ENCODE measurements around the gene FOXN3.
"Not testable (repeated sequence)": the region's sequence is repeated elsewhere in the genome, so short reads cannot be mapped to it uniquely, and the experiment has no call there.

Gene FOXN3

GRCh38 chr14:89121968-89122620 is 294.9 kb downstream of the FOXN3 start:
- peak; percentile 36 to 76 (median 67) for DNase-seq

DNA sequence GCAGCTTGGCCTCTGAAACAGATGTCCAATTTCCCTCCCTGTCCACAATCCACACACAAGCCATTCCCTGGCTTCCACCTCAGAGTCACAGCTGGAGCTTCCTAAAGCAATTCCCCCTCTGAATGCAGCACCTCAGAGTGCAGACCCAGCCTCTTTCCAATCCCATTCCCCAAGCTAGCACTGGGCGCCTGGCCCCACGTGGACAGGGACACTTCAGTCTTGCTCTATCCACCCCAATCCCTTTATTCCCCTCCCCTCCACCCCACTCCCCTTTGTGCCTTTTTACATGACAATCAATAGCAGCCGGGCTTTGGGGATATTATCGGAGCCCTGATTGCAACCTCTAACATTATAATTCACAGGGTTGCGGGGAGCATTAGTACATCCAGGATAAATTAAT is 300.0 kb downstream of the FOXN3 start:
- DNase-seq: no peak

GRCh38 chr14:89114109-89114508 is 302.9 kb downstream of the FOXN3 start:
- DNase-seq: no peak

- no peak for DNase-seq
These were observed 304.3 kb downstream of the FOXN3 start for GRCh38 chr14:89112720-89113119.

- not testable (repeated sequence) for DNase-seq
These were observed 305.1 kb downstream of the FOXN3 start for GRCh38 chr14:89111766-89112543.

DNA sequence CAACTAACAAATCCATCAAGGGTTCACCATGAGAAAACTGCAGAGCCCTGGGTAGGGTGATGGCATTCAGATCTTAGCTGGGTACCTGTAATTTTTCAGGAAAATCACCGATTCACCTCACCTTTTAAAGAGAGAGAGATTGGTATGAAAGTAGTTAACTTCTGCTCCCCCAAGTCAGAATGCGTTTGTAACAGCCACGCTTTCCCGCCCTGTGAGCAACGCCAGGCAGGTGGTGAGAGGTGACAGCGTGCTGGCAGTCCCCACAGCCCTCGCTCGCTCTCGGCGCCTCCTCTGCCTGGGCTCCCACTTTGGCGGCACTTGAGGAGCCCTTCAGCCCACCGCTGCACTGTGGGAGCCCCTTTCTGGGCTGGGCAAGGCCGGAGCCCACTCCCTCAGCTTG is 305.8 kb downstream of the FOXN3 start:
- not testable (repeated sequence) for DNase-seq

- DNase-seq: no peak
These were observed 306.9 kb downstream of the FOXN3 start for GRCh38 chr14:89110110-89110509.

- no peak for DNase-seq
These were observed 308.4 kb downstream of the FOXN3 start for GRCh38 chr14:89108608-89109007.

DNA sequence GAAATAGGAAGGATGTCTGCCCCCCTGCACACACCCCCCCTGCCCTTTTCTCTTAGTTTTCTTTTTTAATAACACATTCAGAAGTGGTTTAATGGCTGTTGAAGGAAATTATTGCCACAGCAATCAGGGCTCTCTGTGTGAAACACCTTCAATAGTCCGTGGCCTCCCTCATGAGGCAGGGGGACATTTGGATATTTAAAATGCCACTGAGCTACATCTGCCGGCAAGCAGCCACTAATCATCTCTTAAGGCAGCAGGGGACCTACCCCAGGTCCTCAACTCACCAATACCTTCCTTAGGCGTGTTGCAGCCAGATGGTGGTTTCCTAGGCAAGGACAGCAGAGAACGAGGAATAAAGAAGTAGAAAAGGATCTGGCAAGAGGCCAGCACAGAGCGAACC is 309.4 kb downstream of the FOXN3 start:
- peak; percentile 48 to 94 (median 85) for DNase-seq
